Activated T-cell treated with anti-CD3 and anti-CD28 coated beads, Interleukin-2, amount 50 U/mL, for 24 hours (primary cell): ENCODE measurements around the gene UBR2.
"Not testable (repeated sequence)": the region's sequence is repeated elsewhere in the genome, so short reads cannot be mapped to it uniquely, and the experiment has no call there.

Experiments used
- DNase-seq: peaks from one replicate; pipeline ENCODE4 v3.0.0-alpha.2; 2020
- H3K27ac Mint-ChIP-seq: 2 replicates; pipeline ENCODE4 v1.8.0; 2020; ENCODE audit warnings: mild to moderate bottlenecking, mixed read lengths
- H3K27me3 Mint-ChIP-seq: 2 replicates; pipeline ENCODE4 v1.8.0; 2020; ENCODE audit warnings: mixed read lengths
- H3K36me3 Mint-ChIP-seq: 2 replicates; pipeline ENCODE4 v1.8.0; 2020; ENCODE audit warnings: low read depth, mixed read lengths
- H3K4me1 Mint-ChIP-seq: 2 replicates; pipeline ENCODE4 v1.8.0; 2020; ENCODE audit warnings: low read depth, mixed read lengths
- H3K4me3 Mint-ChIP-seq: 2 replicates; pipeline ENCODE4 v1.8.0; 2020; ENCODE audit warnings: mild to moderate bottlenecking, moderate library complexity, mixed read lengths
- H3K9me3 Mint-ChIP-seq: 2 replicates; pipeline ENCODE4 v1.8.0; 2020; ENCODE audit warnings: mixed read lengths

Gene UBR2

GRCh38 chr6:42674368-42674767, 110.5 kb downstream of the UBR2 start:
- not testable (repeated sequence) for H3K27ac Mint-ChIP-seq, H3K9me3 Mint-ChIP-seq, H3K4me3 Mint-ChIP-seq

DNA sequence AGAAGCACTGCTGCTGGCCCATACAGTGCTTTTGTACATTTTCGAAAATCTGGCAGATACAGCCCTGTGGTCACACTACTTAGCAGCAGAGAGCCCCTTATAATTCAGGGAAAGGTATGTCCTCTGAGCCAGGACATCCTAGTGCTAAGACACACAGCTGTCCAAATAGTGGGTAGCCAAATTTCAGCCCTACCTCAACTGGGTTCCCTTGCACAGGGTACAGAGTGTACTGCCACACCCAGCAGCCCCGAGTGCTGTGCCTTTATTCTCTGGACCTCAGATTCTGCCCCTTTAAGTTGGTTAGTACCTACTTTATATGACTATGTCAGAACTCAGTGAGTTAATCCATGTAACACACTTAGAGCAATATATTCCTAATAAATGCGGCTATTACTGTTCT, 111.0 kb downstream of the UBR2 start:
- H3K4me1 Mint-ChIP-seq: peaks cover 21% of the 10 kb centered on the region
- no peak for DNase-seq
- H3K27me3 Mint-ChIP-seq: no peaks in the 10 kb centered on the region
- peaks cover 99% of the 10 kb centered on the region for H3K36me3 Mint-ChIP-seq
- no peak overlapping the region for H3K27ac Mint-ChIP-seq
- H3K4me3 Mint-ChIP-seq: no peak overlapping the region
- H3K9me3 Mint-ChIP-seq: no peaks in the 10 kb centered on the region

More at GRCh38 chr6:42674368-42674767, 110.5 kb downstream of the UBR2 start:
- not testable (repeated sequence) for DNase-seq, H3K27me3 Mint-ChIP-seq
- Mint-ChIP-seq H3K4me1 (peaks cover 21% of the 10 kb centered on the region), H3K36me3 (peaks cover 99% of the 10 kb centered on the region)

GRCh38 chr6:42679358-42679757, 115.5 kb downstream of the UBR2 start:
- Mint-ChIP-seq H3K9me3 (no peaks in the 10 kb centered on the region), H3K4me1 (no peaks in the 10 kb centered on the region), H3K36me3 (peaks cover 97% of the 10 kb centered on the region), H3K4me3 (no peak overlapping the region), H3K27me3 (no peaks in the 10 kb centered on the region), H3K27ac (no peak overlapping the region)
- DNase-seq: no peak

DNA sequence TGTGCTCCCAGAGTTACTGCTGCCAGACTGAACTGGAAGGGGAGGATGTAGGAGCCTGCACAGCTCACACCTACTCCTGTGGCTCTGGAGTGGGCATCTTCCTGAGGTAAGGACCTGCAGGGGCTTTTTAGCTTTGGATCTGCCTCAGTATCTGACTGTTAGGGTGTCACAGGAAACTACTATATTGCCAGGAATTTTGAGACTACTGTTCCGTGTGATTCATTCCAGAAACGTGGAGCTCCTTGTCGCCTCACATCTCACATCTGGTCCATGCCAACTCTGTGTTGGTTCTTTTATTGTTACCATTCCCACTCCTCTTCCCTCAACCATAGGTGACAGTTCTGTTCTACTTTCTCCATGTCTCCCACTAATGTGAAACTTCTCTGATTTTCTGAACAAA, 124.5 kb downstream of the UBR2 start:
- H3K9me3 Mint-ChIP-seq: no peaks in the 10 kb centered on the region
- H3K27me3 Mint-ChIP-seq: no peaks in the 10 kb centered on the region
- no peak overlapping the region for H3K4me3 Mint-ChIP-seq
- peak overlapping the region; percentile 2 for H3K27ac Mint-ChIP-seq
- H3K36me3 Mint-ChIP-seq: peaks cover 94% of the 10 kb centered on the region
- DNase-seq: no peak
- H3K4me1 Mint-ChIP-seq: peaks cover 28% of the 10 kb centered on the region

DNA sequence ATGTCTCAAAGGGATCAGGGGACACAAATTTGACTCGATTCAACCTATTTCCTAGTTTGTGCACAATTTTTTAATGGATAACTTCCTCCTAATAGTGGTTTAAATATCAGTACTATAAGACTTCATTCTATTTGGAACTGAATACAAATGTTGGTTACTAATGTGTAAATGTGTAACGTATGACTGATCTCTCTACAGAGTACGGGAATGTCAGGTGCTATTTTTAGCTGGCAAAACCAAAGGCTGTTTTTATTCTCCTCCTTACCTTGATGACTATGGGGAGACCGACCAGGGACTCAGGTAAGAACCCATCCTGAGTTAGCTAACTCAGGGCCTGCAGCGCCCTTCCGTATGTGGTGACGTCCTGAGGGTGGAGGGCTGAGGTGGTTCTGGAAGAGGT, 125.5 kb downstream of the UBR2 start:
- H3K4me3 Mint-ChIP-seq: no peak overlapping the region
- peaks cover 39% of the 10 kb centered on the region for H3K4me1 Mint-ChIP-seq
- no peak for DNase-seq
- no peaks in the 10 kb centered on the region for H3K9me3 Mint-ChIP-seq
- peaks cover 94% of the 10 kb centered on the region for H3K36me3 Mint-ChIP-seq
- H3K27me3 Mint-ChIP-seq: no peaks in the 10 kb centered on the region
- peak overlapping the region; percentile 79 for H3K27ac Mint-ChIP-seq

DNA sequence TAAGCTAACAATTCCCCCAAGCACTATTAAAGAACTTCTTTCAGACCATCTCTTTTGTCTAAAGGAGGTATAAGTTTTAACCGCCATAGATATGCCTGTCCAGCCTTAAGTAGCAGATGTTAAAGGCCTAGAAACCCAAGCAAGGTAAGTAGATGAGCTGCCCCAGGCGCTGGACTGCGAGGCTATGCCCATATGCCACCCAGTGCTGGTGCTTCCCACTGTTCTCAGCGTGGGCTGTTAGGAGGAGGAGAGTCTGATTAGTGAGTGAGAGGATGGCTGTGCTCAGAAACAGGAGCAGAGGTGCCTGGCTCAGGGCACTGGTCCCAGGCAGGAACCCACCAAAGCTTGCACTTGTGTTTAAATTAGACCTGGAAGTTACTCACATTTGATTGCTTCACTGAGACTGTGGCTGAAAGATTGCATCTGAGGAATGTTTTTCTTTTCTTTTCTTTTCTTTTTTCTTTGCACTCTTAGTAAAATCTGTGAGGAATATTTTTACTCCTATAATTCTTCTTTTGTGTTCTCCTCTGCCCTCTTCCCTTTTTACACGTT, 126.4 kb downstream of the UBR2 start:
- Mint-ChIP-seq H3K9me3 (no peaks in the 10 kb centered on the region), H3K27me3 (no peaks in the 10 kb centered on the region), H3K36me3 (peaks cover 94% of the 10 kb centered on the region), H3K27ac (peak overlapping the region; percentile 79), H3K4me3 (no peak overlapping the region), H3K4me1 (peaks cover 44% of the 10 kb centered on the region)
- no peak for DNase-seq

- no peak for DNase-seq
- peak overlapping the region; percentile 79 for H3K27ac Mint-ChIP-seq
- peaks cover 88% of the 10 kb centered on the region for H3K36me3 Mint-ChIP-seq
- no peak overlapping the region for H3K4me3 Mint-ChIP-seq
- H3K27me3 Mint-ChIP-seq: no peaks in the 10 kb centered on the region
- H3K9me3 Mint-ChIP-seq: no peaks in the 10 kb centered on the region
- H3K4me1 Mint-ChIP-seq: peaks cover 44% of the 10 kb centered on the region
Measured at GRCh38 chr6:42690872-42691271, 127.0 kb downstream of the UBR2 start.

GRCh38 chr6:42692137-42692911, 128.5 kb downstream of the UBR2 start:
- H3K4me3 Mint-ChIP-seq: no peak overlapping the region
- peaks cover 44% of the 10 kb centered on the region for H3K4me1 Mint-ChIP-seq
- DNase-seq: no peak
- no peaks in the 10 kb centered on the region for H3K27me3 Mint-ChIP-seq
- H3K36me3 Mint-ChIP-seq: peaks cover 77% of the 10 kb centered on the region
- H3K9me3 Mint-ChIP-seq: no peaks in the 10 kb centered on the region
- H3K27ac Mint-ChIP-seq: peak overlapping the region; percentile 87

DNA sequence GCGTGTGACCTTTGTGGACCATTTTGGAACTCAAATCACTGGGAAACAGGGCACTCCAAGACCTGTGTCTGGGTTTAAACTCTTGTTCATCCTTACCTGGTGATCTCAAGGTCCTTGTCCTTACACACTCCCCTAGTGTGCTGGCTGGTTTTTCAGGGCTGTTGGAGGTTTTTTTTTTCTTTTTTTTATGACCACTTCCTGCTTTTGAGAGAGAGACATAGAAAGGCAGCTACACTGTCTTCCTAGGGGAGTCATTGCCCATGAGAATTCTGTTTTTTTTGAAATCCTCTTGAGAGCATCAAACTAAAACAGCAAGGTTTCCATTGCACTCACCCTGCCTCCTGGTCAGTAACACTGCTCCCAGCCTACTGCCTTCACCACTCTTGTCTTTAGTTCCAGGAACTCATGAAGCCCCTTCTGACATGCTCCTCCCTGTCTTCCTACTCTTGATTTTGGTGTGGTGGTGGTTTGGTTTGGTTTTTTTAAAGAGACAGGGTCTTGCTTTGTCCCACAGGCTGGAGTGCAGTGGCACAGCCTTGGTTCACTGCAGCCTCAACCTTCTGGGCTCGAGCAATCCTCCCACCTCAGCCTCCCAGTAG, 130.0 kb downstream of the UBR2 start:
- peak overlapping the region; percentile 87 for H3K27ac Mint-ChIP-seq
- H3K9me3 Mint-ChIP-seq: no peaks in the 10 kb centered on the region
- peaks cover 63% of the 10 kb centered on the region for H3K36me3 Mint-ChIP-seq
- no peak for DNase-seq
- H3K27me3 Mint-ChIP-seq: no peaks in the 10 kb centered on the region
- H3K4me3 Mint-ChIP-seq: no peak overlapping the region
- H3K4me1 Mint-ChIP-seq: peaks cover 44% of the 10 kb centered on the region

DNA sequence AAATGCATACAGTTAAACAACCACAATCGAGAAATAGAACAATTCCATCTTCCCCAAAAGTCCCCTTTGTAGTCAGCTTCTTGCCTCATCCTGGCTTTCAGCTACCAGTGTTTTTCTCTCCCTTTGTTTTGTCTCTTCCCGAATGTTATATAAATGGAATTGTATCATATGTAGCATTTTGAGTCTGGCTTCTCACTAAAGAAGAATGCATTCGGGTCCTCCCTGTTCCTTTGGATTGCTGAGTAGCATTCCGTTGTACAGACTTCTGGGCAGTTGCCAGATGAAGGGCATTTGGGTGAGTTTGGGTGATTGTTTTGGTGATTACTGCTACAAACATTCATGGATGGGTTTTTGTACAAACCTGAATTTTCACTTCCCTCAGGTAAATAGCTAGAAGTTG, 130.8 kb downstream of the UBR2 start:
- Mint-ChIP-seq H3K27me3 (no peaks in the 10 kb centered on the region), H3K36me3 (peaks cover 55% of the 10 kb centered on the region), H3K27ac (peak overlapping the region; percentile 87), H3K4me1 (peaks cover 44% of the 10 kb centered on the region), H3K4me3 (no peak overlapping the region), H3K9me3 (no peaks in the 10 kb centered on the region)
- no peak for DNase-seq

DNA sequence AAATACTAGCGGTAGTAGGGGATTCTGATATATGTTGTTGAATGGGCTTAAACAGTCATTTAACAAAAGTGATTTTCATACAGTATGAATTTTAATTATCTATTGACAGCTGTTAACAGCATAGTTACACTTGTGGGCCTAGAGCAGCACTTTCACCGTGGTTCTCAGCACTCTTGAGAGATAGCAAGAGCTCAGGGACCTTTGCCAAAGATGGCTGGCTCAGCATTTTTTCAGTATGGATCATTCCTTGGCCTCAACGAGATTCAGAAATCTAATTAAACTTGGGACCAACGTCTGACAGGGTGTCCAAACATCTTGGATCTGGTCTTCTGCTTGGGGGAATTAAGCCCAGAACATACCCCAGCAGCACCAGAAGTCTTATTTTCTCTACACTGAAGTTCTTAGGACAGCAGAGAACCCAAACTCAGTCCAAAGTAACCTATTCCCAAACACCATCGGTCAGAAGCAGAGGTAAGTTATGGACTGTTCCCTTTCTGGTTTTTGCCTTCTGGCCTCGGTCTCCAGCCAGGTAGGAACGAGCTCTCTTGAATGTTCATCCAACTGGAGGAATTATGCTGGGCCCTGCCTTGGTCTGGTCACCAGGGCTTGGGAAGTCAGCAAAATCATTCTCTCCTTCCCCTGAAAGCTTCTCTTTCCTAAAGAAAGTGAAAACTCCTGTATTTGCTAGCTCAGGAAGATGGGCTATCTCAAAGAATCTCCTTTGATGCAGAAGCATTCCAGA, 132.9 kb downstream of the UBR2 start:
- Mint-ChIP-seq H3K27ac (no peak overlapping the region), H3K4me1 (peaks cover 30% of the 10 kb centered on the region), H3K36me3 (peaks cover 35% of the 10 kb centered on the region), H3K4me3 (no peak overlapping the region), H3K9me3 (no peaks in the 10 kb centered on the region), H3K27me3 (no peaks in the 10 kb centered on the region)
- DNase-seq: no peak

DNA sequence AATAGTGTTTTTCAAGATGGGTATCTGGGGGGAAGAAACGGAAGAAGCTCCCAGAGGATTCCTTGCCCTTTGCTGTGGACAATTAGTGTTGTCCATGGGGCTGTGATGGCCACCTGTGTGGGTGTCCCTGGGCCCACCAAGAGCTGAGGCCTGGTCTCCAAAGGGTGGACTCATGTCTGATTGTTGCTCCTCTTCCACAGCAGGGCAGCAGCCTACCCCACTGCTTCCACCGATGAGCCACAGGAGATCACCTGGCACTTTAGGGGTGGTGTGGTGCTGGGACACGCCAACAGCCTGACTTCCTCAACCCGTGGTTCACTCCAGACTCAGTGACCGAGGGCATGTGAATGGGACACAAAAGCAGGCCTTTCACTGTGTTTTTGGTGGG, 133.4 kb downstream of the UBR2 start:
- no peak overlapping the region for H3K27ac Mint-ChIP-seq
- H3K4me3 Mint-ChIP-seq: no peak overlapping the region
- H3K4me1 Mint-ChIP-seq: peaks cover 26% of the 10 kb centered on the region
- no peaks in the 10 kb centered on the region for H3K9me3 Mint-ChIP-seq
- H3K27me3 Mint-ChIP-seq: no peaks in the 10 kb centered on the region
- DNase-seq: no peak
- peaks cover 30% of the 10 kb centered on the region for H3K36me3 Mint-ChIP-seq

DNA sequence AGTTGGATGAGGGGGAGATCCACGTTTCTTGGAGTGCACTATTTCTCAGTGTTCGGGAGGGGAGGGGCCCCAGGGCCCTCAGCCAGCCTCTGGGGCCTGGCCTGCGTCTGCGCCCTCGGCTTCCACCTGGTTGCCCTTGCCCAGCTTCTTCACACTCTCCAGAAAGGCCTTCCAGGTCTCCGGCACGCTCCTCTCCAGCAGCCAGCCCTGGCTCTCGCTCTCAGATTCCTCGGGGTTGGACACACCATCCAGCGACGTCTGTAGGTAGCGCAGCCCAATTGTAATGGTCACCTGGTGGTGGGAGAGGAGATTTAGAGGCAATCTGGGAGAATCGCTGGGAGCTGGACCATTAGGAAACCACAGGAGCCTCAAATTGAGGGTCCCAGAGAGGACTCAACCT, 134.4 kb downstream of the UBR2 start:
- H3K27me3 Mint-ChIP-seq: no peaks in the 10 kb centered on the region
- H3K27ac Mint-ChIP-seq: no peak overlapping the region
- H3K4me1 Mint-ChIP-seq: peaks cover 17% of the 10 kb centered on the region
- H3K9me3 Mint-ChIP-seq: no peaks in the 10 kb centered on the region
- no peak for DNase-seq
- no peak overlapping the region for H3K4me3 Mint-ChIP-seq
- H3K36me3 Mint-ChIP-seq: peaks cover 21% of the 10 kb centered on the region

DNA sequence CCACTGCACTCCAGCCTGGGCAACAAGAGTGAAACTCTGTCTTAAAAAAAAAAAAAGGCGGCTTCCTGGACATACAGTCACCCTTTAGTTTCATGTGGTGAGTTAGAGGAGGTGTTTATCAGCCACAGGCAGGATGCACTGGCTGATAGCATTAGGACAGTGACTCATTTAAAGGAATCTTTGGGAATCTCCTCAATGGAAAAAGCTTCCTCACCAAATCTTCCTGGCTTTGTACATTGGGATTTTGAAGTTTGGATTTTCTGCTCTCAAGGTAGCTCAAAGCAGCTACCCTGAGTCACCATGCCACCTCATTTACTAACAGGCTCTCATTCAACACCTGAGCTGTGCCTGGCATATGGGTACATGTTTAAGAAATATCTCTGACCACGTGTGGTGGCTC, 138.4 kb downstream of the UBR2 start:
- H3K27ac Mint-ChIP-seq: no peak overlapping the region
- no peak for DNase-seq
- no peaks in the 10 kb centered on the region for H3K36me3 Mint-ChIP-seq
- no peaks in the 10 kb centered on the region for H3K4me1 Mint-ChIP-seq
- H3K4me3 Mint-ChIP-seq: no peak overlapping the region
- no peaks in the 10 kb centered on the region for H3K9me3 Mint-ChIP-seq
- H3K27me3 Mint-ChIP-seq: no peaks in the 10 kb centered on the region

GRCh38 chr6:42702786-42703185, 139.0 kb downstream of the UBR2 start:
- not testable (repeated sequence) for H3K27ac Mint-ChIP-seq, H3K27me3 Mint-ChIP-seq, H3K4me3 Mint-ChIP-seq, H3K9me3 Mint-ChIP-seq, H3K36me3 Mint-ChIP-seq, DNase-seq, H3K4me1 Mint-ChIP-seq
